GM23248 (cell line): ENCODE results near the gene MCFD2.

ENCODE experiments used
- EZH2 ChIP-seq: fragments of 200-600 bp; sonication (generic); IDR thresholded peaks from 2 replicates; pipeline ENCODE4 v1.6.1; 2018; ENCODE audit warnings: antibody characterized with exemption, mild to moderate bottlenecking; ENCODE audit not compliant: insufficient read depth, poor library complexity, severe bottlenecking
- EZH2phosphoT487 ChIP-seq: fragments of 200-600 bp; sonication (generic); IDR thresholded peaks from 2 replicates; pipeline ENCODE4 v1.6.1; 2018; ENCODE audit warnings: antibody characterized with exemption, moderate library complexity, mild to moderate bottlenecking, low read depth; ENCODE audit not compliant: insufficient read depth

DNA sequence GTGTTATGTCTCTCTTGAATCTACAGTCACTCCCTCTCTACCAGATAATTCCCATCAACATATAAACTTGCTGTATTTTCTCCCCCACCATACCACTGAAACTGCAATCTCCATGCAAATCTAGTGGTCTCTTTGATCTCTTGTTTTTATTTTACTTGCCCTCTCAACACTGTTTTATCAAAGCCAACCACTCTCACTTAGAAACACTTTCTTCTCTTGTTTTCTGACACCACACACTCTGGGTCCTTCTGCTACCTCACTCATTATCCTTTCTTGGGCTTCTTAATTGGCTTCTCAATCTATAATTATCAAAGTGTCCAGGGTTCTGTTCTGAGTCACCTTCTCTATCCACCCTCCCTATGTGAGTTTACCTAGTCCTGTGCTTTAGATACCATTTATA lies 2.0 kb upstream of the MCFD2 start:
- TF ChIP-seq EZH2: no peak
- no peak for TF ChIP-seq EZH2phosphoT487
